Bronchial epithelial cell (primary cell): ENCODE measurements around the gene MRM2. TPM values are rescaled to one million over a fixed set of nuclear protein-coding genes. Genes with fewer than 3 reads are reported as not detected.

Experiments used
- DNase-seq: peaks from one replicate; pipeline ENCODE4 v3.0.0-alpha.2; 2010; ENCODE audit warnings: low read depth
- FAIRE-seq: peaks from 2 replicates; lab custom pipeline; 2011; peaks lifted over from hg19 to GRCh38; lab: Jason Lieb, UNC
- H3K27me3 ChIP-seq: 2 replicates; pipeline ENCODE4 v1.5.1; 2011; ENCODE audit warnings: low read length; ENCODE audit not compliant: control insufficient read depth, insufficient read depth
- H3K36me3 ChIP-seq: 2 replicates; pipeline ENCODE4 v1.5.1; 2011; ENCODE audit warnings: low read length; ENCODE audit not compliant: control insufficient read depth, insufficient read depth
- H3K4me3 ChIP-seq: 2 replicates; pipeline ENCODE4 v1.5.1; 2011; ENCODE audit warnings: mild to moderate bottlenecking, low read depth, low read length, control low read depth
- CTCF ChIP-seq: IDR thresholded peaks from 2 replicates; pipeline ENCODE4 v1.5.1; 2011; ENCODE audit warnings: mild to moderate bottlenecking, moderate library complexity, low read length, control low read depth, inconsistent platforms; ENCODE audit not compliant: insufficient read depth, severe bottlenecking
- total RNA-seq: library from RNA; depleted of rRNA; stranded (reverse); fragments of >200 nt; gene quantifications from 2 replicates; pipeline ENCODE4 v1.2.1, GENCODE V29; 2014

MRM2 gene
- total RNA-seq, 1 donor from 2014 or later = 21.1 TPM

- Histone ChIP-seq H3K4me3 (no peak overlapping the region), H3K27me3 (no peaks in the 10 kb centered on the region), H3K36me3 (peaks cover 29% of the 10 kb centered on the region)
- no peak for FAIRE-seq
- DNase-seq = no peak
- TF ChIP-seq CTCF = no peak
Measured at GRCh38 chr7:2217716-2218443, 24.1 kb downstream of the MRM2 start.

- FAIRE-seq (no peak), DNase-seq (no peak)
- no peak overlapping the region for H3K4me3 ChIP-seq
- no peaks in the 10 kb centered on the region for H3K27me3 ChIP-seq
- peaks cover 25% of the 10 kb centered on the region for H3K36me3 ChIP-seq
- no peak for TF ChIP-seq CTCF
Measured at GRCh38 chr7:2217206-2217605, 24.8 kb downstream of the MRM2 start.

- H3K36me3 ChIP-seq = peaks cover 24% of the 10 kb centered on the region
- FAIRE-seq (no peak), DNase-seq (no peak)
- H3K27me3 ChIP-seq = no peaks in the 10 kb centered on the region
- no peak overlapping the region for H3K4me3 ChIP-seq
- TF ChIP-seq CTCF = no peak
Measured at GRCh38 chr7:2215851-2216250, 26.2 kb downstream of the MRM2 start.

GRCh38 chr7:2214636-2215035 is 27.4 kb downstream of the MRM2 start:
- Histone ChIP-seq H3K4me3 (no peak overlapping the region), H3K36me3 (peaks cover 21% of the 10 kb centered on the region)

GRCh38 chr7:2213551-2214215 is 28.3 kb downstream of the MRM2 start:
- FAIRE-seq (peak; percentile 90), DNase-seq (no peak)
- no peak for TF ChIP-seq CTCF
- Histone ChIP-seq H3K36me3 (peaks cover 23% of the 10 kb centered on the region), H3K27me3 (no peaks in the 10 kb centered on the region), H3K4me3 (no peak overlapping the region)

More at GRCh38 chr7:2214636-2215035, 27.4 kb downstream of the MRM2 start:
- DNase-seq (no peak), FAIRE-seq (no peak)
- no peaks in the 10 kb centered on the region for H3K27me3 ChIP-seq
- TF ChIP-seq CTCF = no peak
